Nephron progenitor cell (in vitro differentiated cells): Measurements from ENCODE around the gene RPS19BP1.

Experiments
- DNase-seq: peaks from one replicate; pipeline ENCODE4 v3.0.0; 2021
- H3K27ac Mint-ChIP-seq: 2 replicates; pipeline ENCODE4 v1.8.0; 2021; ENCODE audit warnings: mild to moderate bottlenecking, moderate library complexity, mixed read lengths
- H3K27me3 Mint-ChIP-seq: 2 replicates; pipeline ENCODE4 v1.8.0; 2021; ENCODE audit warnings: mild to moderate bottlenecking, low read depth, mixed read lengths; ENCODE audit not compliant: poor library complexity
- H3K36me3 Mint-ChIP-seq: 2 replicates; pipeline ENCODE4 v1.8.0; 2021; ENCODE audit warnings: low read depth, mixed read lengths
- H3K4me1 Mint-ChIP-seq: 2 replicates; pipeline ENCODE4 v1.8.0; 2021; ENCODE audit warnings: mixed read lengths
- H3K4me3 Mint-ChIP-seq: 2 replicates; pipeline ENCODE4 v1.8.0; 2021; ENCODE audit warnings: mild to moderate bottlenecking, moderate library complexity, mixed read lengths
- H3K9me3 Mint-ChIP-seq: 2 replicates; pipeline ENCODE4 v1.8.0; 2021; ENCODE audit warnings: mild to moderate bottlenecking, moderate library complexity, mixed read lengths
- TF ChIP-seq, protein P1 (sequence below): fragments of 200-600 bp; sonication (generic); IDR thresholded peaks from 2 replicates; pipeline ENCODE4 v1.5.0; 2021; ENCODE audit warnings: antibody characterized with exemption

RPS19BP1 gene

DNA sequence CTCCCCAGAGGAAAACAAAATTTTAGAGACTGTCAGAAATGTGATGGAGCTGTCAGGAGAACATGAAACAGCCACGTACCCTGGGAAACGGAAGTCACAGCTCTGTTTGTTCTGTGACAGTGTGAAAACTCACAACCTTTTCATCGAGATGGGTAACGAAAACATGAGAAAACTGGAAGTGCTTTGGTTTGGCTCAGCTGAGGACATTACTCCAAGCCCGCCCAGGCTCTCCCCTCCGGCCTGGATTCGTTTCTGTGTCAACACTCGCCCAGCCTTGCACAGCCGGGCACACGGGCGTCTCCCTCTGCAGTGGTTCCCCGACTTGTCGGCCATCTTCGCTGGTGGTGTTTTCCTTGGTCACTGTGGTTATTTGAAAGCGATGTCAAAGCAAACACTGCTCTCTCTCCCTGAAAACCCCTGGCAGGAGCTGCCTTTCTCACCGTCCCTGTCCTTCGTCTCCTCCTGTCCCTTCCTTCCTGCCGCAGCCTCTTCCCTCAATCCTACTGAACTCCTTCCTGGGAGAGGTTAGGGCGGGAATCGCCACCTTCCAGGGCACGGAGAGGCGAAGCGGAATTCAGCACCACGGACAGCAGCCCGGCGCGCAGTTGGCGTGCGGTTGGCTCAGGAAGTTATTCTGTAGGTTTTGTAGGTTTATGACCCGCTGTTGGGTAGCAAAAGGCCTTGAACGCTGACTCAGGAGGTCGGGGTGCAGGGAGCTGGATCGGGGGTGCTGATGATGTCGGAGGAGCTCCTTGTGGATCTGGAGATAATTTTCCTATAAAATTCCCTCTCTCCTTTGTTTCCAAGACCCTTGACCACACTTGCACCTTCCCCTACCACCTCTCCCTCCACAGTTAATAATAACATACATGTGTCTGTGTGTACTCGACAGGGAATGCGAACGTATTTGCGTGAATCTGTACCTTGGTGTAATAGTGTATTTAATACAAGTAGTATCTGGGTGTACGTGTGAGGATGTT is 13.1 kb upstream of the RPS19BP1 start:
- Mint-ChIP-seq H3K27ac (no peak overlapping the region), H3K4me1 (peaks cover 20% of the 10 kb centered on the region), H3K4me3 (no peak overlapping the region), H3K9me3 (no peaks in the 10 kb centered on the region), H3K27me3 (peaks cover 32% of the 10 kb centered on the region), H3K36me3 (no peaks in the 10 kb centered on the region)
- peak; percentile 96 for DNase-seq
- TF ChIP-seq, protein P1, sequence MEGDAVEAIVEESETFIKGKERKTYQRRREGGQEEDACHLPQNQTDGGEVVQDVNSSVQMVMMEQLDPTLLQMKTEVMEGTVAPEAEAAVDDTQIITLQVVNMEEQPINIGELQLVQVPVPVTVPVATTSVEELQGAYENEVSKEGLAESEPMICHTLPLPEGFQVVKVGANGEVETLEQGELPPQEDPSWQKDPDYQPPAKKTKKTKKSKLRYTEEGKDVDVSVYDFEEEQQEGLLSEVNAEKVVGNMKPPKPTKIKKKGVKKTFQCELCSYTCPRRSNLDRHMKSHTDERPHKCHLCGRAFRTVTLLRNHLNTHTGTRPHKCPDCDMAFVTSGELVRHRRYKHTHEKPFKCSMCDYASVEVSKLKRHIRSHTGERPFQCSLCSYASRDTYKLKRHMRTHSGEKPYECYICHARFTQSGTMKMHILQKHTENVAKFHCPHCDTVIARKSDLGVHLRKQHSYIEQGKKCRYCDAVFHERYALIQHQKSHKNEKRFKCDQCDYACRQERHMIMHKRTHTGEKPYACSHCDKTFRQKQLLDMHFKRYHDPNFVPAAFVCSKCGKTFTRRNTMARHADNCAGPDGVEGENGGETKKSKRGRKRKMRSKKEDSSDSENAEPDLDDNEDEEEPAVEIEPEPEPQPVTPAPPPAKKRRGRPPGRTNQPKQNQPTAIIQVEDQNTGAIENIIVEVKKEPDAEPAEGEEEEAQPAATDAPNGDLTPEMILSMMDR, result no peak

DNA sequence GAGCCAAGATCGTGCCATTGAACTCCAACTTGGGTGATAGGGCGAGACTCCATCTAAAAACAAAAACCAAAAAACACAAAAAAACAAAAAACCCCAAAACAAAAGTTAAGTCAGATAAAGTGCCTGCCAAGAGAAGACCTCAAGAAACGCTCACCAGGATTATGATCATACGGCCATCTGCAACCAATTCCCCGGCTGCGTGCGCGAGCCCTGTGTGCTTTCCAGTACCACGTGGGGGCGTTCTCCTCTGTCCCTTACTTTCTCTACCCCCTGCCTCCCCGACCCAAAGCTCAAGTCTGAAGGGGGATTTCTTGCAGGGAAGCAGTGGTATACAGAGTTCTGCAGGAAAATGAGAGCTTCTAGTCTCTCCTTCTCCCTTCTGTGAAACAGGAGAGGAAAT is 10.5 kb upstream of the RPS19BP1 start:
- no peak overlapping the region for H3K4me3 Mint-ChIP-seq
- DNase-seq, result peak; percentile 57
- peaks cover 20% of the 10 kb centered on the region for H3K4me1 Mint-ChIP-seq
- TF ChIP-seq, protein P1, result peak; percentile 49
- no peaks in the 10 kb centered on the region for H3K36me3 Mint-ChIP-seq
- H3K27me3 Mint-ChIP-seq, result peaks cover 21% of the 10 kb centered on the region
- no peak overlapping the region for H3K27ac Mint-ChIP-seq
- no peaks in the 10 kb centered on the region for H3K9me3 Mint-ChIP-seq

DNA sequence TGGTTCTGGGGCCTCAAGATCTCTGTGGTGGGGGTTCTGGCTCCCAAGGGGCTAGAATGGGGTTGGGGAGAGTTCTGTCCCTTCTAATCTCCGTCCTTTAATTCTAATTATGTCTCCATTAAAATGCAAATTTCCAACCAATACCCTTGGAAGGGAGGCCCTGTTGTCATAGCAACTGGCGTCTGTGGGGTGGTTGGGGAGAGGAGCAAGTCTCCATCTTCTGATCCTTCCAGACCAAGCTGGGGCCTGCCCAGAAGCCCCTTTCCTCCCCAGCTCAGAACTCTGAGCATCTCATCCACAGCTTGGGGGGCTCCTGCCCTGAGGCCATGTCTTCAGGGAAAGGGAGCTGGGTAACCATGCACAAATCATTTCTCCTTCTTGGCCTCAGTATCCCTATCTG is 5.4 kb upstream of the RPS19BP1 start:
- no peak overlapping the region for H3K27ac Mint-ChIP-seq
- H3K4me1 Mint-ChIP-seq, result peaks cover 16% of the 10 kb centered on the region
- H3K27me3 Mint-ChIP-seq, result no peaks in the 10 kb centered on the region
- H3K4me3 Mint-ChIP-seq, result no peak overlapping the region
- no peaks in the 10 kb centered on the region for H3K9me3 Mint-ChIP-seq
- no peak for DNase-seq
- TF ChIP-seq, protein P1, result no peak
- H3K36me3 Mint-ChIP-seq, result no peaks in the 10 kb centered on the region

DNA sequence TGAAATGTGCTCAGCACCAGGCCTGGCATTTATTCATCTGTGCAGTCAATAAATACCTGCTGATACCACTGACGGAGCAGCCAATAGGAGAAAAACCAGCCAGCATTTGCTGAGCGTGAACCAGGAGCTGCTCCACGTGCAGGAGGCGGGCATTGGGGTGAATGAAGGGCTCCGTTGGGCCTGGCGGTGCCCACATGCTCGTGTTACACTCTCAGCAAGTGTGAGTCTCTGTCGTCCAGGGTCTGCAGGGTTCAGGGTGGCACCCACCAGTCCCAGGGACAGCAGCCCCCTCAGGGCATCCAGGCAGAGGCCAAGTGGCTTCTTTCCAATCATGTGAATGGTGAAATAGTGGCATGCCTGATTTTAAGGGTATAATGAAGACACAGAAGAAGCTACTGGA is 4.2 kb upstream of the RPS19BP1 start:
- no peak for DNase-seq
- Mint-ChIP-seq H3K27ac (no peak overlapping the region), H3K4me1 (peaks cover 24% of the 10 kb centered on the region), H3K4me3 (no peak overlapping the region), H3K36me3 (no peaks in the 10 kb centered on the region), H3K9me3 (no peaks in the 10 kb centered on the region), H3K27me3 (no peaks in the 10 kb centered on the region)
- TF ChIP-seq, protein P1, result no peak

DNA sequence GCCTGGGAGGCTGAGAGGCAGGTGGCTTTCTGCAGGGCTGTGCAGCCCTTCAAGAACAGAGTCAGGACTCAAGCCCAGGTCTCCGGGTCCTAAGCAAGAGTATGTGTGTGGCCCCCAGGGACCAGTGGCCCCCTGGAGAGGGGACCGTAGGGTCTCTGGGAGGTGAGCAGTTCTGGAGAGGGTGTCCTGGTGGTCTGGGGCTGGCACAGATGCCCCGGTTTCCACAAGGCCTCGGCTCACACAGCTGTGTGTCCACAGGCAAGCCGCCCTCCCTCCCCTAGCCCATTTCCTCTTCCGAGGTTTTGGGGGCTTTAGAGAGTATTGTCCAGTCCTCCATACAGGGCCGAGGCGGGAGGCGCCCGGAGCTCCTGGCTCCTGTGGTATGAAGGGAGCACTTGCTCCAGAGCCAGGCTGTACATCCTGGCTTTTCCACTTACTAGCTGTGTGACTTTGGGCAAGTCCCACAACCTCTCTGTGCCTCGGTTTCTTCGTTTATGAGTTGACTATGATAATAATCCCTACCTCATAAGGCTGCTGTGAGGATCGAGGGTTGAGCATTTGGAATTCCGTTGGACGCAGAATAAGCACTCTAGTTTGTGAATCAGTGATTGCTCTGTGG is 3.4 kb upstream of the RPS19BP1 start:
- no peaks in the 10 kb centered on the region for H3K9me3 Mint-ChIP-seq
- H3K27ac Mint-ChIP-seq, result no peak overlapping the region
- H3K27me3 Mint-ChIP-seq, result no peaks in the 10 kb centered on the region
- no peak overlapping the region for H3K4me3 Mint-ChIP-seq
- TF ChIP-seq, protein P1, result no peak
- H3K4me1 Mint-ChIP-seq, result peaks cover 32% of the 10 kb centered on the region
- peaks cover 8% of the 10 kb centered on the region for H3K36me3 Mint-ChIP-seq
- no peak for DNase-seq
